NCI-H1694 (cell line): ENCODE results near the gene RHO.
"Not testable (repeated sequence)": the region's sequence is repeated elsewhere in the genome, so short reads cannot be mapped to it uniquely, and the experiment has no call there.

Source experiments
- DNase-seq: peaks from one replicate; lab custom pipeline; 2025; lab: John Stamatoyannopoulos, UW

The RHO gene

DNA sequence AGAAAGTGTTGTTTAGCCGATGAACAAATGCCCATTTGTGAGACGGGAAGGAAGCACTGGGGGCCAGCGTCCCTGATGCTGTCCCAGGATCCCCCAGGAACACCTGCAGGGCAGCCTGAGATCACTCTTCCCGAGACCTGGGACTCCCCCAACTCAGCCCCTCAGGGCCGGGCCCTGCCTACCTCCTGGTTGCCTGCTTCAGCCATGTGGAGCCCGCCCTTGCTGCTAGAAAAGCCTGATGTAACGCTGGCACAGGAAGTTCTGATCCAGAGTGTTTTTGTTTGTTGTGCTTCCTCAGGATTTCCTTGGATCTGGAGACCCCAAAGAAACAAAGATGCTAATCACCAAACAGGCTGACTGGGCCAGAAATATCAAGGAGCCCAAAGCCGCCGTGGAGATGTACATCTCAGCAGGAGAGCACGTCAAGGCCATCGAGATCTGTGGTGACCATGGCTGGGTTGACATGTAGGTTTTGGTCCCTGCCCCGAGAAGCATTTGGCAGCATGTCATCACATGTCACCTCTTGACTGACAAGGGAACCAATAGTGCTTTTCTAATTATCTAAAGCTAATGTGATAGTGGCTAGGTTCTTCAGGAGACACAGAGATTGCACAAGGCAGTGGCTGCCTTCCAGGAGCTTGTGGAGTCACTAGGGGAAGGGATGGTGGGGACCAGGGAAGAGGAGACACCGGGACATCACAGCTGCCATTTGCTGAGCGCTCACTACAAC lies 28.7 kb upstream of the RHO start:
- not testable (repeated sequence) for DNase-seq

DNA sequence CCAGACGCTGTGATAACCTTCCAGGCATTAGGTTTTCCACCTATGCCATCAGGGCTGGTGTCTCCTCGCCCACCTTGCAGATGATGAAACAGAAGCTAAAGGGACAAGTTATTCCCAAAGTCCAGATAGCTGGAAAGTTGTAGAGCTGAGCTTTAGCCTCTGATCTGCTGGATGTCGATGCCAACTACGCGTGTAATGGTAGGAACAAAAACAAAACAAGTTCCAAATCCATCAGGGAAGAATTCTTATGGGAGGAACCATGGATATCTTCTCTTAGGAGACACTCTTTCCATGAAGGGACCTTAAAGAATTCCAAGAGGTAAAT lies 28.1 kb upstream of the RHO start:
- no peak for DNase-seq

GRCh38 chr3:129501630-129502029 lies 26.8 kb upstream of the RHO start:
- DNase-seq = no peak

GRCh38 chr3:129502641-129503408 lies 25.6 kb upstream of the RHO start:
- peak; percentile 69 for DNase-seq

DNA sequence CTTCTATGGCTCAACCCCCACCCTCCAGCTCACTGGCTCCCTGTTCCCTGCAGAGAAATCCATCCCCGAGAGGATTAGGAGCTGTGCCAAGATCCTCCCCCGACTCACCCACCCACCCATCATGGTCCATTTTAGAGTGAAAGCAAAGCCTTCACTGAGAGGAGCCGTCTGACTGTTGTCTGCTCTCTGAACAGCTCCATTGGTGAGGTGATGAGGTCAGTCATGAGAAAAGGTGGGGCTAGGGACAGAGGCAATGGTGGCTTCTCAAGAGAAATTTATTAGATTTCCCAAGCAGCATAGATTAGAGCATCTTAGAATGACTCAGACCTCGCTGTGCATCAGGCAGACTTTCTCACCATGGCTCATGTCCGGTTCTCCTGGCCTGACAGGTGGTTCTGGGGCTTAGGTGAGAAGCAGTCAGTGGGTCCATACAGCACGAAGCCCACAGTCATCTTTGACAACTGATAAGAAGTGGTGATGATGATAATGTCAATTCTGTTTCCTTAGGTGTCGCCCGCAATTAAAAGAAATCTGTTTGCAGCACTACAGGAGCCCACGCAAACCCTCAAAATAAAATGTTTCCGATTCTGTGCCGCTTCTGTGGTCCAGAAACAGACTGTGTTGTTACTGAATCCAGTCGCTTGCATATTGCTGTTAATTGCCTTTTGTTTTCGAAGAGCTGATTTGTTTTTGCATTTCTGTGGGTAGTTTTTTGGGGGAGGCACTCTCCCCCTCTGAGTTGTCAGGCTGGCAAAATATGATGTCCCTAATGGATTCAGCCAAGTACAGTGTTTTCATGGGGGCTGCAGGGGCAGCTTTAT lies 24.8 kb upstream of the RHO start:
- peak; percentile 85 for DNase-seq

- no peak for DNase-seq
Observed at GRCh38 chr3:129504471-129505100, 23.9 kb upstream of the RHO start.

DNA sequence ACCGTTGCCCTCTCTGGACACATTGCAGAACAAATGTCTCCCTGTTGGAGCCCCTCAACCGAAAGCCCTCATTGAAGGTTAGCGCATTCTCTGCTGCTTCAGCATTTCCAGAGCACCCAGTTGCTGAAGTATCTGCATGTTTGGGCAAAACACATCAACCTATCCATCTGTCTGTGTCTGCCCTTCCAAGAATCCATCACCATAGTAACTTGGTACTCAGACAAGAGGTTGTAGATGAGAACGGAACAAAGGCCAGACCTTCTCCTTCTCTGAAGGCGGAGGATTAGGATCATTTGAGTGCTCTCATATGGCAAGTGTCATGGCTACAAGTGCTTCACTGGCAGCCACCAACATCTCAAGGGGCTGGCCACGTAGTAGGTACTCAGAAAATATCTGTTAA lies 23.1 kb upstream of the RHO start:
- peak; percentile 96 for DNase-seq

GRCh38 chr3:129506231-129506742 lies 22.2 kb upstream of the RHO start:
- DNase-seq = no peak

- DNase-seq = peak; percentile 67
Observed at GRCh38 chr3:129507181-129507831, 21.1 kb upstream of the RHO start.

- DNase-seq = no peak
Observed at GRCh38 chr3:129512595-129512994, 15.8 kb upstream of the RHO start.

- no peak for DNase-seq
Observed at GRCh38 chr3:129513705-129514104, 14.7 kb upstream of the RHO start.

- no peak for DNase-seq
Observed at GRCh38 chr3:129514110-129514509, 14.3 kb upstream of the RHO start.

- no peak for DNase-seq
Observed at GRCh38 chr3:129514563-129514962, 13.9 kb upstream of the RHO start.

DNA sequence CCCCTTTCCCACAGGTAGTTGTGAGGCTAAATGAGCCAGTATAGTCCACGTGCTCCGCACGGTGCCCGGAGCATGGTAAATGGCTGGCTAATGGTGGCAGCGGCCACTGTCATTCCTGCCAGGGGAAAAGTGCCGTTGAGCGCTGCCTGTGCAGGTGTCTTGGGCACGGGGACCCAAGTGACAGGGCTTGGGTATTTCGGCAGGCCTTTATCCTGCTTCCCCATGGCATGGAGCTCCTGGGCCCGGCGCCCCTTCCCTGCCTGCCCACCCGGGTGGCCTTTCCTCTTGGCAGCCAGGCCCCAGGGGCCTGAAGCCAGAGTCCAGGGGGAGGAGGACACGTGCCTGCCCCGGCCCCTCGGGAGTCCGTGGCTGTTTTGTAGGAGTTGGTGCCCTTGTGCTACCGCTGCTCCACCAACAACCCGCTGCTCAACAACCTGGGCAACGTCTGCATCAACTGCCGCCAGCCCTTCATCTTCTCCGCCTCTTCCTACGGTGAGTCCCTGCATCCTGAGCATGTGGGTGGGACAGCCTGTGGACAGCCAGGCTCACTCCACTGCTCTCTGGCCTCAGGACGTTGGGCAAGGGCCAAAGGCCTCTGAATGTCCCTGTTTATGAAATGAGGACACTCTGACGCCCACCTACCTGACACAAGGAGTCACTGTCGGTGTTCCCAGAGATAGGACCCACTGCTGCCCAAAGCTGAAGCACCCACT lies 13.2 kb upstream of the RHO start:
- not testable (repeated sequence) for DNase-seq

GRCh38 chr3:129515821-129516432 lies 12.5 kb upstream of the RHO start:
- DNase-seq = not testable (repeated sequence)

DNA sequence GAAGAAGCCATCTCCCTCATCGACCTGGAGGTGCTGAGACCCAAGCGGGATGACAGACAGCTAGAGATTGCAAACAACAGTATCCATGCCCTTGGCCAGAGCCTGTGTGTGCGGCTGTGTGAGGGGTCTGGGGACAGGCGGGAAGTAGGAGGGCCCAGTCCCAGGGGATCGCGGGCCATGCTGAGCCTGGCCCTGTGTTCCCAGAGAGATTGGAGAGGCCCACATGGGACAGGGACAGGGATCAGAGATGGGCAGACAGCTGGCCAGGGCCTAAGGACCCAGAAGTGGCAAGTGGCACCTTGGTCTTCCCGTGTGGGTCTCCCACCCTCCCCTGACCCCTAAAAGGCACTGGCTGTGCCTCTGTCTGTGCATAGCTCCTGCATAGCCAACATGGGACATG lies 10.9 kb upstream of the RHO start:
- no peak for DNase-seq

DNA sequence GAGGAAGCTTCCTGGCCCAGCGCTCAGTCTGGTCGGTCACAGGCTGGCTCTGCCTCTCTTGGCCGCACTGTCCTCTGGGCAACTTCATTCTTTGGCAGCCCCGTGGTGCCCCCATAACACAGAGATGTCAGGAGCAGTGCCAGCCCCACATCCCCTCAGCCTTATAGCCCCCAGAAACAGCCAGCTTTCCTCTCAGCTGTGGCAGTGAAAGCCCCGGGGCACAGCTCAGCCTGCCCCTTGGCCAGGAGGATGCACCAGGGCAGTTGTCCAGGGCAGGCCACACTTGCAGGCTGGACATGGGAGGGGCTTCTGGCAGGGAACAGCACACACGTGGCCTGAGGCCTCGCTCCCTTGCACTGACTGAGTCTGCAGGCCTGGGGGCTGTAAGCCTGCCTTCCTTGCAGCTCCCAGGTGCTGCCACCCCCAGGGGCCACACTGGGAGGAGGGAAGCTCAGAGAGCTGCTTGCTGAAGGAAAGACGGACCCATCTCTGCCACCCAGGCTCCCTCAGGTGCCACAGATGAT lies 10.3 kb upstream of the RHO start:
- no peak for DNase-seq

DNA sequence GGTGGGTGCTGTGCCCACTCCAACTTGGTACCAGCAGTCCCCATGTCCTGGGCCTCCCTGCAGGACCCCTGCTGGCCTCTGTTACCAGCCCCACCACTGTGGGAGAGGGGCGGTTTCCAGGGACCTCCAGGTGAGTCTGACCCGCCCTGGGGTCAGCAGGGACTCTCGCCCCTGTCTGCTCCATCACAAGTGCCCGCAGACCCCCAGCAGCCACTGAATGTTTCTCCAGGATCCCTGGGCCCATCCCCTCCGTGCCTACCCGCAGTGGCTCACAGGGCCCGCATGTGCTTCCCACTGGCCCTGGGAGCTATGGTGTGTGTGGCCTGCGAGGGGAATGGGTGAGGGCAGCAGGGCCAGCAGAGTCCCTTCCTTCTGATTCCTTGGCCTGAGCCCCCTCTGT lies 9.9 kb upstream of the RHO start:
- no peak for DNase-seq

DNA sequence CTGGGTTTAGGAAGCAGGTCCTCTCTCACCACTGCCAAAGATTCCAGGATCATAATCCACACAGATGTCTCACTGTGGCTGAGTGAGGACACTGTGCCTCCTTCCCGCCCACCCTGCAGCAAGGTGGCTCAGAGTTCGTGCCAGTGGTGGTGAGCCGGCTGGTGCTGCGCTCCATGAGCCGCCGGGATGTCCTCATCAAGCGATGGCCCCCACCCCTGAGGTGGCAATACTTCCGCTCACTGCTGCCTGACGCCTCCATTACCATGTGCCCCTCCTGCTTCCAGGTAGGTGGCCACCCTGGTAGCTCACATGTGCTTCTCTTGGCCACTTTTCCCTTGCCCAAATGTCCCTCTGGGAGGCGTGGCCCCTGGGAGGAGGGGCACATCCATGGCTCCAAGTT lies 9.0 kb upstream of the RHO start:
- no peak for DNase-seq
